ENCODE measurements around the gene EXOC3.
"Not testable (repeated sequence)": the region's sequence is repeated elsewhere in the genome, so short reads cannot be mapped to it uniquely, and the experiment has no call there.

EXOC3 gene

DNA sequence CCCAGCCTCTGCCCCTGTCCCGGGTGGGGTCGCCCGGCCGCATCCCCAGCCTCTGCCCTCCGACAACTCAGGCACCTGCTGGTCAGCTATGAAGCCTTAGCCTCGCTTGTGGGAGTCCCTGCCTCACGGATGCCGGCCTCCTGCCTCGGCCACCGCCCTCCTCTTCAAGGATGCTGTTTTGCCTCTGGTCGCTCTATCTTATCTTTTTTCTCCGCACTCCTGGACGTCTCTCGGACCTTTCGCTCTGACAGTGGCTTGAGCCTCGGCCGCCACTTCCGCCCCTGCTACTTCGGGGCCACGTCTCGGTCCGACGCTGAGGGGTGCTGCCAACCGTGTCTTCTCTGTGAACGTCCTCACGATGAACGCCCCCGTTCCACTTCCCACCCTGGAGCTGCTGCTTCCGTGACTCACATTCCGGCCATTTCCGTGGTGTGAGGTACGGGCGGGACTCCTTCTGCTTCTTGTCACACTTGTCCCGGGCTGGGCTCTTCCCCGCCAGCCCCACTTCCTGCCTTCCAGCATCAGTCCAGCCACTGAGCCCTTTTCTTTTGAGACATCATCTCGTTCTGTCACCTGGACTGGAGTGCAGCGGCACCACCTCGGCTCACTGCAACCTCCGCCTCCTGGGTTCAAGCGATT is 55.0 kb downstream of the EXOC3 start:
- H3K36me3 ChIP-seq (ENCODE audit: control insufficient read depth, insufficient read depth, low read length), result no peaks in the 10 kb centered on the region
- H3K27me3 ChIP-seq (ENCODE audit: control insufficient read depth, insufficient read depth, low read length), result peaks cover 22% of the 10 kb centered on the region
- no peaks in the 10 kb centered on the region for H3K4me1 ChIP-seq (ENCODE audit: control insufficient read depth, insufficient read depth, low read length)
- no peak overlapping the region for H3K9ac ChIP-seq (ENCODE audit: low read length)
- no peak overlapping the region for H3K27ac ChIP-seq (ENCODE audit: low read depth, low read length)
- H3K4me3 ChIP-seq (ENCODE audit: low read length), result no peak overlapping the region

DNA sequence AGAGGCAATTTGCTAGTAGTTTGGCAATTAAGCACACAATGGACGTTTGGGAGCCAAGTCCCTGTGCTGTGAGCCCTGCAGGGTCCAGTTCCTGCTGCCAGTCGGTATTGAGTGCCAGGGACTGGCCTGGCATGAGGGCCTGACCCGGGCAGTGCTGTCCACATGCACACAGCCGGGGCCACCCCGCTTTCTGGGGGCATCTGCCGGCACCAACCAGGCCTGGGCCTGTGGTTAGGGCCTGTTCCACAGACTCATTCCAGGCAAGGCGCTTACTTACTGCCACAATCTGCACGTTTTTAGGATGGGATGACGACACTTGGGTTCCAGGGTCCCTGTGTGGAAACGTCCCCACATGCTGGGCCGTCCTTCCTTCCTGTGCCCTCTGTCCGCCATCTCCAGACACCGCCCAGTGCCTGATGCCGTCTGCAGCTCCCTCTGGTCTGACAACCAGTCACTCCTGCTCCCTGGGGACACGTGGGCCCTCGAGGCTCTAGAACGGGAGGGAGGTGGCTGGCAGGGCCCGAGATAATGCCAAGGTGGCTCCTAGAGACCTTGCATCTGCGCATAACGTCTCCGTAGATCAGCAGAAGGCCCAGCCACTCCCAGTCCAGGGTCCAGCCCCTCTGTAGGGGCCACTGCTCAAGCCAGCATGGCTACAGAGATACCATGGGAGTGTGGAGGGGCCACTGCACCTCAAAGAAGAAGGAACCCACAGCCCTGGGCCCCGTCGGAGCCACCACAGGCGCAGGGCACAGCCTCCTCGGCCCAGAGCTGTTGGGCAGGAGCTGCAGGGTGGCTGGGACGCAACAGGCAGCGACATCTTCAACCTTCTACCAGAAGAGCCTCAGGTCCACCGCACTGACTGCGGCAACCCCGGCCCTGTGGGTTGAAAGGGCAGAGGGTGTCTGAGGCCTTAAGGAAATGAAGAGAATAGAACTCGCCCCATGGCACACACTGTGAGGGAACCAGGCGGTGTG is 56.5 kb downstream of the EXOC3 start:
- Histone ChIP-seq H3K27ac (ENCODE audit: low read depth, low read length) (no peak overlapping the region), H3K4me3 (ENCODE audit: low read length) (no peak overlapping the region), H3K27me3 (ENCODE audit: control insufficient read depth, insufficient read depth, low read length) (peaks cover 18% of the 10 kb centered on the region), H3K36me3 (ENCODE audit: control insufficient read depth, insufficient read depth, low read length) (no peaks in the 10 kb centered on the region), H3K9ac (ENCODE audit: low read length) (no peak overlapping the region), H3K4me1 (ENCODE audit: control insufficient read depth, insufficient read depth, low read length) (no peaks in the 10 kb centered on the region)

DNA sequence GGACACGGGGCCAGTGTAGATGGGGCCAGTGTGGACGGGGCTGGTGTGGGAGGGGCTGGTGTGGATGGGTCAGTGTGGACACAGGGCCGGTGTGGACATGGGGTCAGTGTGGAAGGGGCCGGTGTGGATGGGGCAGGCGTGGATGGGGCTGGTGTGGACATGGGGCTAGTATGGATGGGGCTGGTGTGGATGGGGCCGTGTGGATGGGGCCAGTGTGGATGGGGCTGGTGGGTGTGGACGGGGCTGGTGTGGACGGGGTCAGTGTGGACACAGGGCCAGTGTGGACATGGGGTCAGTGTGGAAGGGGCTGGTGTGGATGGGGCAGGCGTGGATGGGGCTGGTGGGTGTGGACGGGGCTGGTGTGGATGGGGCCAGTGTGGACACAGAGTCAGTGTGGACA is 57.5 kb downstream of the EXOC3 start:
- H3K27me3 ChIP-seq (ENCODE audit: control insufficient read depth, insufficient read depth, low read length), result peaks cover 18% of the 10 kb centered on the region
- H3K4me1 ChIP-seq (ENCODE audit: control insufficient read depth, insufficient read depth, low read length), result no peaks in the 10 kb centered on the region
- H3K4me3 ChIP-seq (ENCODE audit: low read length), result no peak overlapping the region
- no peak overlapping the region for H3K27ac ChIP-seq (ENCODE audit: low read depth, low read length)
- H3K36me3 ChIP-seq (ENCODE audit: control insufficient read depth, insufficient read depth, low read length), result no peaks in the 10 kb centered on the region
- no peak overlapping the region for H3K9ac ChIP-seq (ENCODE audit: low read length)

DNA sequence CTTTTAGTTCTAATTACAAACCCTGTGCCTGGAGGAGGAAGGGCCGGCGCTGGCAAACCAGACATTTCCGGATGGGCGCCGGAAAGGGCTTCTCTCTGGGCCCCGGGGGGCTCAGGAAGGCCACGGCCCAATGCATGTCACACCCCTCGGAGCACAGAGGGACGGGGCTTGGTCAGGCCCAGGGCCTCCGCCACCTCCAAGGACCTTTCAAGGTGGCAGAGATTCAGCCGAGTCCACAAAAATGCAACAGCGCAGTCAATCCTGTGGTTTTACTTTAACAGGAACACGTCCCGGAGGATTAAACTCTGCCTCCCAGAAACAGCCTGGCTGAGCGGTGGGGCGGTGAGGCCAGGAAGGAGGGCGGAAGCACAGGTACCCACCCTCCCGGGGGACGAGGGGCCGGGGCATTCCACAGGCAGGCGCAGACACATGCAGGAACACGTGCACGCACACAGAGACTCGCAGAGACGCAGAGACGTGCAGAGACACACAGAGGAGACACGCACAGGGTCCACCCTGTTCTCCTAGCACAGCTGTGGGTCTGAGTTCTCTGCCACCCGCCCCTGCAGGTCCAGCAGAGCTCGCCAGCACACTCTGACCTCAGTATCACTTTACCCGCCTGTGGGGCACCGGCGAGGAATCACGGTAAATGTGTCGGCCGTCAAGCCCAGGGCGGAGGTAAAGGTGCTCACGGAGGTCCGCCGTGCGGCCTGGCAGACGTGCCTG is 58.3 kb downstream of the EXOC3 start:
- Histone ChIP-seq H3K4me1 (ENCODE audit: control insufficient read depth, insufficient read depth, low read length) (no peaks in the 10 kb centered on the region), H3K27me3 (ENCODE audit: control insufficient read depth, insufficient read depth, low read length) (peaks cover 18% of the 10 kb centered on the region), H3K4me3 (ENCODE audit: low read length) (no peak overlapping the region), H3K27ac (ENCODE audit: low read depth, low read length) (no peak overlapping the region), H3K9ac (ENCODE audit: low read length) (no peak overlapping the region), H3K36me3 (ENCODE audit: control insufficient read depth, insufficient read depth, low read length) (no peaks in the 10 kb centered on the region)

DNA sequence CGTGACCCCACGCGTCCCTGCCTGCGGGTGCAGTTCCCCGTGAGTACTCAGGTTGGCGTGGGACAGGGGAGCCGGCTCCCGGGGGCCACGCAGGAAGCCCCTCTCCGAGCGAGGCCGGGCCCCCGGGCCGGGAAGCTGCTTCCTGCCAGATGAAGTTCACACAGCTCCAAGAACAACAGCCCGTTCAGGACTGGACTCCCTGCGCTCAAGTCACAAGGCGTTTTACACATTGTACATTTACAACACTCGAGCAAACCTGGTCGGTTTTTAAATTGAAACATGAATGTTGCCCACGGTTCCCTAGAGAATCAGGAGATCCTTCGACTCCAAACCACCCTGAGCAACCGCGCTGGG is 58.8 kb downstream of the EXOC3 start:
- H3K27me3 ChIP-seq (ENCODE audit: control insufficient read depth, insufficient read depth, low read length), result peaks cover 18% of the 10 kb centered on the region
- H3K36me3 ChIP-seq (ENCODE audit: control insufficient read depth, insufficient read depth, low read length), result no peaks in the 10 kb centered on the region
- no peak overlapping the region for H3K4me3 ChIP-seq (ENCODE audit: low read length)
- no peak overlapping the region for H3K9ac ChIP-seq (ENCODE audit: low read length)
- H3K27ac ChIP-seq (ENCODE audit: low read depth, low read length), result no peak overlapping the region
- no peaks in the 10 kb centered on the region for H3K4me1 ChIP-seq (ENCODE audit: control insufficient read depth, insufficient read depth, low read length)

DNA sequence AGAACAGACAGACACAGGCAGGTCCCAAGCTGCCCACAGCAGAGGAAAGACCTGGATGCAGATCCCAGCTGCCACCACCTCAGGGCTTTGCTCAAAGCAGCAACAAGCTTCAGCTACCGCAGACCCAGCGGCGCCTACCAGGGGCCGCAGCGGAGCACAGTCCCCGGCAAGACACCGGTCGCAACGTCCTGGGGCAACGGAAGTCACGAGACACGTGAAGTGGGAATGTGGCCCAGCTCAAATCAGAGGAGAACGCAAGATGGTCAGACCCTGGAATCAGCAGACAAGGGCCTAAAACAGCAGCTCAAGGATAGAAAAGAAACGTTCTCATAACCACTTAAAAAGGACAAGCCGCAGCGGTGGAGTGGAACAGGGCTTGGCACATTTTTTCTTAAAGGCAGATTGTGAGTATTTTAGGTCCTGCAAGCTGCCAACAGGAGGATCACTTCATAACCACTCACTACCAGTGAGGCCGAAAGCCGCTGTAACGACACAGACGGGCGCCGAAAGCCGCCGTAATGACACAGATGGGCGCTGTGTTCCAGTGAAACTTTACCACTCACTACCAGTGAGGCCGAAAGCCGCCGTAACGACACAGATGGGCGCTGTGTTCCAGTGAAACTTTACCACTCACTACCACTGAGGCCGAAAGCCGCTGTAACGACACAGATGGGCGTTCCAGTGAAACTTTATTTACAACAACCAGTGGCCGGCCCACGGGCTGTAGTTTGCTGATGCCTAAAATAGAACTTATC is 59.5 kb downstream of the EXOC3 start:
- H3K4me3 ChIP-seq (ENCODE audit: low read length), result no peak overlapping the region

DNA sequence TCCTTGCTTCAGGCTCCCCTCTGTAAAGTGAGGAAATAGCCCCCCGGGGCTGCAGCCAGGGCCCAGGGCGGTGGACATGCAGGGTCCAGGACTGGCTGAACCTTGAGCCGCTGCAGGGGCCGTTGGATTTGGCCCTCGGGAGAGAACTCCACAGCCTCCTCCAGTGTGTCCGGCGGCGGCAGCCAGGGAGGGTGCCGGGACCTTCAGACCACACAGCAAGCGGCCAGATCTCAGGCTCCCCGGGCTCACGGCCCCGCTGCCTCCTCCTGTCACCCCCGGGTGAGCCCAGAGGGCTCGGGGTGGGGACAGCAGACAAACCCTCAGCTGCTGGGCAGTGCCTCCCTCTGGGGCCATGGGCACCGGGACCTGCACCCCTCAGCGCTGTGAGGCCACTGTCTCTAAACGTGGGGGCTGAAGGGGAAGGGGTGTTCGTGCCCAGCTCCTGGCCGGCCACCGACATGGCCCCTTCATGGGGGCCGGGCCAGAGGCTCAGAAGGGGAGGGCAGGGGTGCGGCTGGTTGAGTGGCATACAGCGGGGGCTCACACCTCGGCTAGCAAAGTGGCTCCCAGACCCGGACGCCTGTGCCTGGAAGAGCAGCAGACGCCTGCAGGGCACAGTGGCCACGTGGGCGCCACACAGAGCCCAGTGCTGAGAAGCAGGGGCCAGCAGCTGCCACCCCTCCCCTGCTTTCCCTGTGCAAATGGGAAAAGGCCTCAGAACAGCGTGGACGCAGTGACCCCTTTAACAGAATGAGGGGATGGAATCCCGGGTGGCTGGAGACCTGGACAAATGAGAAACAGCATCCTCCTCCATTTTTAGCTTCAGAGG is 61.6 kb downstream of the EXOC3 start:
- H3K9ac ChIP-seq (ENCODE audit: low read length), result no peak overlapping the region
- H3K27me3 ChIP-seq (ENCODE audit: control insufficient read depth, insufficient read depth, low read length), result peaks cover 5% of the 10 kb centered on the region
- no peak overlapping the region for H3K4me3 ChIP-seq (ENCODE audit: low read length)
- H3K27ac ChIP-seq (ENCODE audit: low read depth, low read length), result no peak overlapping the region
- H3K36me3 ChIP-seq (ENCODE audit: control insufficient read depth, insufficient read depth, low read length), result no peaks in the 10 kb centered on the region
- no peaks in the 10 kb centered on the region for H3K4me1 ChIP-seq (ENCODE audit: control insufficient read depth, insufficient read depth, low read length)

More for the DNA sequence above, 59.5 kb downstream of the EXOC3 start:
- Histone ChIP-seq H3K27me3 (ENCODE audit: control insufficient read depth, insufficient read depth, low read length) (peaks cover 18% of the 10 kb centered on the region), H3K9ac (ENCODE audit: low read length) (no peak overlapping the region), H3K4me1 (ENCODE audit: control insufficient read depth, insufficient read depth, low read length) (no peaks in the 10 kb centered on the region), H3K36me3 (ENCODE audit: control insufficient read depth, insufficient read depth, low read length) (no peaks in the 10 kb centered on the region), H3K27ac (ENCODE audit: low read depth, low read length) (no peak overlapping the region)

DNA sequence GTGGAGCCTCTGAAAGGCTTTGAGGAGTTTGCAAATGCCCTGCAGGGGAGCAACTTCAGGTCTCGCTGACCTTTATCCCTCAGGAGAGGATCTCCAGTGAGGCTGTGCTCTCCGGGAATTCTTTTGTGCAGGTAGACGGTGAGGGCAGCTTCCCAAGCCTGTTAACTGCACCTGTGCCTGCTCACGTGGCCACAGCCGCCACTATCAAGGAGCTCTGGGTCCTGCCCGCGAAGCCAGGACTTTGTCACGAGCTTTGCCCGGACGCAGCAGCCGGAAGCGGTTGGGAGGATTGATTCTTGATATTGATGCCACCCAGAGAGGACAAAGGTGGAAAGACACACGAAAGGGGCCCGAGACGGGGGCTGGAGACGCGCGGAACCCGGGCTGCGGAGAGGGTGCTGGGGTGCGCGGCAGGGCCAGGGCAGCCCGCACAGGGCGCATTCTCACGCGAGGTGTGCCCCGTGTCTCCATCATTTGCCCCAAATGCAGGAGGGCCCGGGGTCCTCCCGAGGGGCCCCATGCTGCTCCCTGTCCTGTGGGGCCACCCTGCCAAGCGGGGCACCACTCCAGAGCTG is 63.1 kb downstream of the EXOC3 start:
- no peak overlapping the region for H3K4me3 ChIP-seq (ENCODE audit: low read length)
- no peak overlapping the region for H3K9ac ChIP-seq (ENCODE audit: low read length)
- no peaks in the 10 kb centered on the region for H3K27me3 ChIP-seq (ENCODE audit: control insufficient read depth, insufficient read depth, low read length)
- H3K36me3 ChIP-seq (ENCODE audit: control insufficient read depth, insufficient read depth, low read length), result no peaks in the 10 kb centered on the region
- H3K4me1 ChIP-seq (ENCODE audit: control insufficient read depth, insufficient read depth, low read length), result no peaks in the 10 kb centered on the region
- no peak overlapping the region for H3K27ac ChIP-seq (ENCODE audit: low read depth, low read length)

GRCh38 chr5:507986-508575 is 65.1 kb downstream of the EXOC3 start:
- H3K4me3 ChIP-seq (ENCODE audit: low read length); H3K27ac ChIP-seq (ENCODE audit: low read depth, low read length); H3K4me1 ChIP-seq (ENCODE audit: control insufficient read depth, insufficient read depth, low read length); H3K9ac ChIP-seq (ENCODE audit: low read length); H3K36me3 ChIP-seq (ENCODE audit: control insufficient read depth, insufficient read depth, low read length); H3K27me3 ChIP-seq (ENCODE audit: control insufficient read depth, insufficient read depth, low read length): not testable (repeated sequence)

DNA sequence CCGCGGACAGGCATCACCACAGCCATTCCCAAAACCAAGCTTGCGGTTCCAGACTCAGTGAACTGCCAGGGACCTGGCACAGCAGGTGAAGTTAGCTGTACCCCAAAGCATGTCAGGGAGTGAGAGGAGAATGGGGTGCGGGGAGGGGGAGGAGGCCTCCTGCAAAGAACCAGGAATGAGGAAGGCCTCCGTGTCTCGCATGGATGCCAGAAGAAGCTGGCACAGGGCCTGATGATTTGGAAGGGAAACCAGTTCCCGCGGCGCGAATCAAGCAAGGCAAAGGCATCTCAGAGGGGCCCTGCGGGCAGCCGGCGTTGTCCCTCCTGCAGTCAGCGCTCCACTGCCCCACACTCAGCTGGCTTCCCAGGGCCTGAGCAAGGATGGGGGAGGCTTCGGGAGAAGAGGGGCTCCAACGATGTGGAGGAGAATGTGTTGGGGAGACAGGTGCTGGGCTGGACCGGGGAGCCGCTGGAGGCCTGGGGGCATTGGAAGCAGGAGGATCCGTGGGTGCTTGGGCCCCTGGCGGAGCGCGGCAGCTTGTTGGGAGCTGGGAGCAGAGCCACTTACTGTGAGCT is 66.7 kb downstream of the EXOC3 start:
- Histone ChIP-seq H3K27ac (ENCODE audit: low read depth, low read length) (no peak overlapping the region), H3K27me3 (ENCODE audit: control insufficient read depth, insufficient read depth, low read length) (peaks cover 6% of the 10 kb centered on the region), H3K4me1 (ENCODE audit: control insufficient read depth, insufficient read depth, low read length) (no peaks in the 10 kb centered on the region), H3K4me3 (ENCODE audit: low read length) (no peak overlapping the region), H3K36me3 (ENCODE audit: control insufficient read depth, insufficient read depth, low read length) (no peaks in the 10 kb centered on the region), H3K9ac (ENCODE audit: low read length) (no peak overlapping the region)

- H3K36me3 ChIP-seq (ENCODE audit: control insufficient read depth, insufficient read depth, low read length), result no peaks in the 10 kb centered on the region
- H3K27ac ChIP-seq (ENCODE audit: low read depth, low read length), result no peak overlapping the region
- H3K27me3 ChIP-seq (ENCODE audit: control insufficient read depth, insufficient read depth, low read length), result peaks cover 6% of the 10 kb centered on the region
- H3K4me1 ChIP-seq (ENCODE audit: control insufficient read depth, insufficient read depth, low read length), result no peaks in the 10 kb centered on the region
- no peak overlapping the region for H3K9ac ChIP-seq (ENCODE audit: low read length)
- H3K4me3 ChIP-seq (ENCODE audit: low read length), result no peak overlapping the region
Measured at GRCh38 chr5:510521-510920, 67.5 kb downstream of the EXOC3 start.

Measured in rectal smooth muscle tissue (tissue), 1 donor.